GM06990 (cell line): ENCODE results near the gene PYCR2.

Experiments
- DNase-seq: peaks from one replicate; pipeline ENCODE4 v3.0.0-alpha.2; 2011; ENCODE audit not compliant: insufficient read length; ENCODE audit errors: extremely low read depth
- H3K27me3 ChIP-seq: replicated peaks from 2 replicates; pipeline ENCODE4 v1.6.0; 2011; ENCODE audit warnings: low read length; ENCODE audit not compliant: control insufficient read depth, insufficient read depth
- H3K36me3 ChIP-seq: 2 replicates; pipeline ENCODE4 v1.5.1; 2011; ENCODE audit warnings: low read length; ENCODE audit not compliant: control insufficient read depth, insufficient read depth
- H3K4me3 ChIP-seq: replicated peaks from 2 replicates; pipeline ENCODE4 v1.5.1; 2011; ENCODE audit warnings: low read depth, mild to moderate bottlenecking, control low read depth, low read length
- TF ChIP-seq, protein P1 (sequence below): IDR thresholded peaks from 2 replicates; pipeline ENCODE4 v1.5.1; 2011; ENCODE audit warnings: low read length, control low read depth, mild to moderate bottlenecking, inconsistent platforms; ENCODE audit not compliant: insufficient read depth, poor library complexity, severe bottlenecking

Gene PYCR2

DNA sequence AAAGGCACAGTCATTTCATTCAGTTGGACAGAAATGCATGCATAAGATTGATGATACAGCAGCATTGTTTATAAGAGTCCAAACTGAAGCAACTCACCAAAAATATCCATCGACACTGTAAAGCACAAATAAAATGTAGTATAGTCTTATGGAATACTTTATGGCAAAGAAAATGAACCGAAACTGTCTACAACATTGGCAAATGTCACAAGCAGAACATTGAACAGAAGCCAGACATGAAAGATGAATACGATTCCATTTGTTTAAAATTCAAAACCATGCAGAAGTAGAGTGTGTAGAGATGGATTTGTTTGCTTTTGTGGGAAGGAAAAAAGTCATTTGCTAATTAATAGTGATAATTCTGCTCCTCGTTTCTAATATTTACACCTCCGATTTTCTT lies 27.6 kb downstream of the PYCR2 start:
- TF ChIP-seq, protein P1, sequence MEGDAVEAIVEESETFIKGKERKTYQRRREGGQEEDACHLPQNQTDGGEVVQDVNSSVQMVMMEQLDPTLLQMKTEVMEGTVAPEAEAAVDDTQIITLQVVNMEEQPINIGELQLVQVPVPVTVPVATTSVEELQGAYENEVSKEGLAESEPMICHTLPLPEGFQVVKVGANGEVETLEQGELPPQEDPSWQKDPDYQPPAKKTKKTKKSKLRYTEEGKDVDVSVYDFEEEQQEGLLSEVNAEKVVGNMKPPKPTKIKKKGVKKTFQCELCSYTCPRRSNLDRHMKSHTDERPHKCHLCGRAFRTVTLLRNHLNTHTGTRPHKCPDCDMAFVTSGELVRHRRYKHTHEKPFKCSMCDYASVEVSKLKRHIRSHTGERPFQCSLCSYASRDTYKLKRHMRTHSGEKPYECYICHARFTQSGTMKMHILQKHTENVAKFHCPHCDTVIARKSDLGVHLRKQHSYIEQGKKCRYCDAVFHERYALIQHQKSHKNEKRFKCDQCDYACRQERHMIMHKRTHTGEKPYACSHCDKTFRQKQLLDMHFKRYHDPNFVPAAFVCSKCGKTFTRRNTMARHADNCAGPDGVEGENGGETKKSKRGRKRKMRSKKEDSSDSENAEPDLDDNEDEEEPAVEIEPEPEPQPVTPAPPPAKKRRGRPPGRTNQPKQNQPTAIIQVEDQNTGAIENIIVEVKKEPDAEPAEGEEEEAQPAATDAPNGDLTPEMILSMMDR, result no peak
- H3K4me3 ChIP-seq, result no peak overlapping the region
- H3K27me3 ChIP-seq, result no peaks in the 10 kb centered on the region
- DNase-seq, result no peak
- H3K36me3 ChIP-seq, result no peaks in the 10 kb centered on the region

DNA sequence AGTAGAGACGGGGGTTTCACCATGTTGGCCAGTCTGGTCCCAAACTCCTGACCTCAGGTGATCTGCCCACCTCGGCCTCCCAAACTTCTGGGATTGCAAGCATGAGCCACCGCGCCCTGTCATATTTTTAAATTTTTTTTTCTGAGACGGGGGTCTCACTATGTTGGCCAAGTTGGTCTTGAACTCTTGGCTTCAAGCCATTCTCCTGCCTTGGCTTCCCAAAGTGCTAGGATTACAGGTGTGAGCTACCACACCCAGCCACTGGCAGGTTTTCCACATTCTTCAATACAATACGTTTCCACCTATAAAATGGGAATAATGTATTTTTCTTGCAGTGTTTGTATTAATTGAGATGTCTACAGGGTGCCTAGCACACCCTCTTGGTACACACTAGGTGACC lies 31.7 kb downstream of the PYCR2 start:
- TF ChIP-seq, protein P1, result no peak
- H3K36me3 ChIP-seq, result no peaks in the 10 kb centered on the region
- no peaks in the 10 kb centered on the region for H3K27me3 ChIP-seq
- no peak for DNase-seq
- H3K4me3 ChIP-seq, result no peak overlapping the region

DNA sequence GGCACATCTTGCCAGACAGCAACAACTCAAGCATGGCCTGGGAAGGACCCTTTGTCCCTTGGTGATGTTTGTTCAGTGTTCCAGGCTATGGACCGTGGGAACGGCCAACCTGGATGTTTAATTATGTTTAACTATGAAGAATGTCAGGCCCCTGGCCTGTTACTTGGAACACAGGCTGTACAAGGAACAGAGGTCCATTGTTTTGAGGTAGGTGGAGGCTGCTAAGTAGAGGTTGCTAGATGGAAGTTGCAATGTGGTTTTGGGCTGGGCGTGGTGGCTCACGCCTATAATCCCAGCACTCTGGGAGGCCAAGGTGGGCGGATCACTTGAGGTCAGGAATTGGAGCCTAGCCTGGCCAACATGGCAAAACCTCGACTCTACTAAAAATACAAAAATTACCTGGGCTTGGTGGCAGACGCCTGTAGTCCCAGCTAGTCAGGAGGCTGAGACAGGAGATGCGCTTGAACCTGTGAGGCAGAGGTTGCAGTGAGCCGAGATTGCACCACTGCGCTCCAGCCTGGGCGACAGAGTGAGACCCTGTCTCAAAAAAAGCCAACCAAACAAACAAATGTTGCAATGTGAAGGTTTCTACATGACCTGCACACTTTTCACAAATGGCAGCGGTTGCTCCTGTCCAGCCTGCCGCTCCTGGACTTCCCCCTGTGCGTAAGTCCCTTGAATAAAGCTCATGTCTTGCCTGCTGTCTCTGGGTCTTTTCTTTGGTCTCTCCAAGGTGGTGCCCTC lies 32.6 kb downstream of the PYCR2 start:
- no peak overlapping the region for H3K4me3 ChIP-seq

DNA sequence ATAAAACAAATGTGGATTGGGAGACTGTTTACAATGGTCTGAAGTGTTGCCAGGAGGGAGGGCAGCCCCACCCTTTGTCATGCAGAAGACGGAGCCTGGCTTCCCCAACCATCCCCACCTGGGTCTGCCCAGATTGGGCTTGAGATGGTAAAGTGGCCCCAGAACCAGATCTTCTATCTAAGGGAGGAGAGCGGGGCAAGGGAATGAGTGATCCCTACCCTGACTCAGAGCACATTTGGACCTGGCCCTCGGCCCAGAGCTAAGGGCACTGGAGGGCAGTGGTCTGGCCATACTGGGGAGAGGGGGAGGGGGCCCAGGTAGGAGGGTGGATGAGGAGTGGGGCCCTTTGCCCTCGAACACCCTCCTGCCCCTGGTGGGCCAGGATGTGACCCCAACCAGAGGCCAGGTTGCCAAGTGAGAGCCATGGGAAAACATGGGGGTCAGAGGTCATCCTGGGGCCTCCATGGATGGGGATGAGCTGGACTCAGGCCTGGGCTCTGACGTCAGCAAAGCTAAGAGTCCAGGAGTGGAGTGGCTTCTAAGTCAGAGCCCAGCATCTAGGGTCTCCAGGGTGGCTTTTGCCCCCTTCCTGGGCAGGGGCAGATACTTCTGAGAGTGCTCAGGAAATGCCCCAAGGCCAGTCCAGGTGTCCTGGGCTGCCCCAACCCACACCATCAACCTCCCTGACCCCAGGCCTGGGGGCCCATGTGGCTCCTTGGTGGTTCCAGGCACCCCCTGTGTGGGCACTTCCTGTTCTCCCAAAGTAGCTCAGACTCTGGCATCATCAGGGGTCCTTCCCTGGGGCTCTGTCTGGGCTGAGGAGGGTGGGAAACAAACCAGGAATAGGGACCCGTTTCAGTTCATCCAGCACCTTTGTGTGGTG lies 33.5 kb downstream of the PYCR2 start:
- no peak overlapping the region for H3K4me3 ChIP-seq
- TF ChIP-seq, protein P1, result no peak
- no peaks in the 10 kb centered on the region for H3K36me3 ChIP-seq
- no peak for DNase-seq
- H3K27me3 ChIP-seq, result no peaks in the 10 kb centered on the region

More for the DNA sequence above, 32.6 kb downstream of the PYCR2 start:
- TF ChIP-seq, protein P1, result no peak
- Histone ChIP-seq H3K27me3 (no peaks in the 10 kb centered on the region), H3K36me3 (no peaks in the 10 kb centered on the region)
- DNase-seq, result no peak

DNA sequence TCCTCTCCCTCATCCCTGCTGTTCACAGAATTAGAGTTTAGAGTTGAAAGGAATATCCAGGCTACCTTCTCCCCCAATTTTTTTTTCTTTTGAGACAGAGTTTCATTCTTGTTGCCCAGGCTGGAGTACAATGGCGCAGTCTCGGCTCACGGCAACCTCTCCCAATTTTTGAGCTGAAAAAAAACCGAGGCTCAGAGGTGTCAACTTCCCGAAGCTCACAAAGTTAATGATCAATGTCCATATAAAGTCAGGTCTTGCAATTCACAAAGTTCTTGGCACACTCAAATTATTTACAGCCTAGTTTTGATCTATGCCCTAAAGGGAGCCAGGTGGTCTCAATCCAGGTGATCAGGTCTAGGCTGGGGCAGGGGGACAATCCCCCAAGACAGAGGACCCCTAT lies 34.3 kb downstream of the PYCR2 start:
- TF ChIP-seq, protein P1, result no peak
- DNase-seq, result no peak

More for the DNA sequence above, 34.3 kb downstream of the PYCR2 start:
- Histone ChIP-seq H3K36me3 (no peaks in the 10 kb centered on the region), H3K4me3 (no peak overlapping the region), H3K27me3 (no peaks in the 10 kb centered on the region)
